ES-I3 (cell line): ENCODE measurements around the gene CCDC154.

Source experiments
- H3K36me3 ChIP-seq: 2 replicates; pipeline ENCODE4 v1.6.1; 2013; ENCODE audit warnings: mild to moderate bottlenecking, low read length, control low read depth, moderate library complexity; ENCODE audit not compliant: insufficient read depth
- H3K4me1 ChIP-seq: 2 replicates; pipeline ENCODE4 v1.6.1; 2013; ENCODE audit warnings: mild to moderate bottlenecking, control low read depth, low read length; ENCODE audit not compliant: insufficient read depth
- H3K9ac ChIP-seq: 2 replicates; pipeline ENCODE4 v1.6.1; 2013; ENCODE audit warnings: low read depth, mild to moderate bottlenecking, low read length, moderate library complexity
- H3K9me3 ChIP-seq: 2 replicates; pipeline ENCODE4 v1.6.1; 2013; ENCODE audit warnings: mild to moderate bottlenecking, low read length, moderate library complexity; ENCODE audit not compliant: control insufficient read depth, insufficient read depth

Gene CCDC154

GRCh38 chr16:1466054-1466453 is 21.7 kb upstream of the CCDC154 start:
- Histone ChIP-seq H3K9me3 (no peaks in the 10 kb centered on the region), H3K9ac (no peak overlapping the region), H3K36me3 (peaks cover 2% of the 10 kb centered on the region; the same call in 1 of the 2 replicates), H3K4me1 (no peaks in the 10 kb centered on the region)

- H3K4me1 ChIP-seq = no peaks in the 10 kb centered on the region
- H3K9me3 ChIP-seq = no peaks in the 10 kb centered on the region
- no peak overlapping the region for H3K9ac ChIP-seq
- peaks cover 2% of the 10 kb centered on the region; the same call in 1 of the 2 replicates for H3K36me3 ChIP-seq
Observed at GRCh38 chr16:1465567-1465915, 21.2 kb upstream of the CCDC154 start.

GRCh38 chr16:1464894-1465566 is 20.7 kb upstream of the CCDC154 start:
- Histone ChIP-seq H3K9me3 (no peaks in the 10 kb centered on the region), H3K9ac (no peak overlapping the region)

GRCh38 chr16:1464196-1464893 is 20.0 kb upstream of the CCDC154 start:
- no peaks in the 10 kb centered on the region for H3K9me3 ChIP-seq
- peaks cover 2% of the 10 kb centered on the region; the same call in 1 of the 2 replicates for H3K36me3 ChIP-seq
- no peaks in the 10 kb centered on the region for H3K4me1 ChIP-seq
- H3K9ac ChIP-seq = no peak overlapping the region

More at GRCh38 chr16:1464894-1465566, 20.7 kb upstream of the CCDC154 start:
- Histone ChIP-seq H3K4me1 (no peaks in the 10 kb centered on the region), H3K36me3 (peaks cover 2% of the 10 kb centered on the region; the same call in 1 of the 2 replicates)

- Histone ChIP-seq H3K9ac (no peak overlapping the region), H3K4me1 (no peaks in the 10 kb centered on the region), H3K36me3 (peaks cover 2% of the 10 kb centered on the region; the same call in 1 of the 2 replicates), H3K9me3 (no peaks in the 10 kb centered on the region)
Observed at GRCh38 chr16:1461146-1461545, 16.8 kb upstream of the CCDC154 start.

- H3K4me1 ChIP-seq = no peaks in the 10 kb centered on the region
- H3K9ac ChIP-seq = no peak overlapping the region
- peaks cover 2% of the 10 kb centered on the region for H3K36me3 ChIP-seq
- no peaks in the 10 kb centered on the region for H3K9me3 ChIP-seq
Observed at GRCh38 chr16:1460602-1461138, 16.3 kb upstream of the CCDC154 start.

- no peaks in the 10 kb centered on the region for H3K9me3 ChIP-seq
- H3K9ac ChIP-seq = no peak overlapping the region
- no peaks in the 10 kb centered on the region for H3K4me1 ChIP-seq
- peaks cover 2% of the 10 kb centered on the region for H3K36me3 ChIP-seq
Observed at GRCh38 chr16:1459967-1460366, 15.6 kb upstream of the CCDC154 start.

GRCh38 chr16:1458977-1459341 is 14.6 kb upstream of the CCDC154 start:
- H3K36me3 ChIP-seq = peaks cover 2% of the 10 kb centered on the region
- no peaks in the 10 kb centered on the region for H3K9me3 ChIP-seq
- no peak overlapping the region for H3K9ac ChIP-seq
- H3K4me1 ChIP-seq = no peaks in the 10 kb centered on the region

- no peaks in the 10 kb centered on the region for H3K9me3 ChIP-seq
- H3K4me1 ChIP-seq = no peaks in the 10 kb centered on the region
- H3K36me3 ChIP-seq = peaks cover 2% of the 10 kb centered on the region
- no peak overlapping the region for H3K9ac ChIP-seq
Observed at GRCh38 chr16:1458336-1458976, 14.1 kb upstream of the CCDC154 start.

- Histone ChIP-seq H3K36me3 (no peaks in the 10 kb centered on the region; the same call in 1 of the 2 replicates), H3K9me3 (no peaks in the 10 kb centered on the region), H3K9ac (no peak overlapping the region)
Observed at GRCh38 chr16:1457489-1458245, 13.3 kb upstream of the CCDC154 start.

GRCh38 chr16:1456951-1457350 is 12.6 kb upstream of the CCDC154 start:
- H3K4me1 ChIP-seq = no peaks in the 10 kb centered on the region
- H3K9me3 ChIP-seq = no peaks in the 10 kb centered on the region
- no peak overlapping the region for H3K9ac ChIP-seq
- H3K36me3 ChIP-seq = no peaks in the 10 kb centered on the region; the same call in 1 of the 2 replicates

More at GRCh38 chr16:1457489-1458245, 13.3 kb upstream of the CCDC154 start:
- no peaks in the 10 kb centered on the region for H3K4me1 ChIP-seq

- Histone ChIP-seq H3K36me3 (no peaks in the 10 kb centered on the region; the same call in 1 of the 2 replicates), H3K9me3 (no peaks in the 10 kb centered on the region), H3K9ac (no peak overlapping the region), H3K4me1 (no peaks in the 10 kb centered on the region)
Observed at GRCh38 chr16:1455190-1456171, 11.1 kb upstream of the CCDC154 start.

GRCh38 chr16:1454561-1454960 is 10.2 kb upstream of the CCDC154 start:
- Histone ChIP-seq H3K36me3 (no peaks in the 10 kb centered on the region; the same call in 1 of the 2 replicates), H3K9ac (no peak overlapping the region), H3K4me1 (no peaks in the 10 kb centered on the region), H3K9me3 (no peaks in the 10 kb centered on the region)
